ENCODE measurements around the gene IGF2BP1.
"Not testable (repeated sequence)": the region's sequence is repeated elsewhere in the genome, so short reads cannot be mapped to it uniquely, and the experiment has no call there.

Gene IGF2BP1

DNA sequence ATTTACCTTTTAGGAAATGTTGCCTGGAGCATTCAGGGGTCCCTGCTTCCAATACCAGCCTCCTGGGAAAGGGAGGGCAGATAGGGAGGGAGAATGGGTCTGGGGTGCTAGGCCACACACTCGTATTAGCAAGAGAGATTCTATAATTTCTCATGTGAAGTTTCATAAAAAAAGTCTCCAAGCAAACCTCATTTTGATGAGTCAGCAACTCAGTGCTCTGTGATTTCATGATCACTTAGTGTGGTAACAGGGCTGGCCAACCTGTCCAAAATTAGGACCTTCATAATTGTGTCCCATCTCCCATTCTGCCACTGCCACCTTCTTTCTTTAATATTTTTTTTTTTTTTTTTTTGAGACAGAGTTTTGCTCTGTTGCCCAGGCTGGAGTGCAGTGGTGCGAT lies 41.4 kb downstream of the IGF2BP1 start:
- Histone ChIP-seq H3K4me1 (ENCODE audit: control insufficient read depth, insufficient read depth, low read length) (no peaks in the 10 kb centered on the region), H3K4me3 (ENCODE audit: low read length in 2 of 2) (no peak overlapping the region), H3K27me3 (ENCODE audit: control insufficient read depth in 1 of 2, insufficient read depth in 2 of 2, low read length in 2 of 2) (peaks cover 0 to 6% of the 10 kb centered on the region in 2 donors), H3K9me3 (ENCODE audit: control insufficient read depth in 2 of 2, low read length in 2 of 2) (no peaks in the 10 kb centered on the region), H3K36me3 (ENCODE audit: control insufficient read depth in 2 of 2, insufficient read depth in 2 of 2, low read length in 2 of 2) (no peaks in the 10 kb centered on the region), H3K9ac (ENCODE audit: low read length in 2 of 2) (no peak overlapping the region), H3K27ac (ENCODE audit: low read length) (no peak overlapping the region)

DNA sequence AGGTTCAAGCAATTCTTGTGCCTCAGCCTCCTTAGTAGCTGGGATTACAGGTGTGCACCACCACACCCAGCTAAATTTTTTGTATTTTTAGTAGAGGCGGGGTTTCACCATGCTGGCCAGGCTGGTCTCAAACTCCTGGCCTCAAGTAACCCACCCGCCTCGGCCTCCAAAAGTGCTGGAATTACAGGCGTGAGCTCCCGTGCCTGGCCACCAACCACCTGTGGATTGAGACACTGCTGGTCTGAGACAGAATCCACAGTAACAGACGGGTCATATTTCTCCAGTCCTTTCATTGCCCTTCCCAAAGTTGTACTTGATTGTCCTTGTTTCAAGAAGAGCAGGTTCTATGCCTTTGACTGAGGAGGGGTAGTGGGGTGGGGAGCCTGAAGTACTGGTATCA lies 42.3 kb downstream of the IGF2BP1 start:
- not testable (repeated sequence) for H3K27ac ChIP-seq (ENCODE audit: low read length); H3K4me1 ChIP-seq (ENCODE audit: control insufficient read depth, insufficient read depth, low read length); H3K9ac ChIP-seq (ENCODE audit: low read length in 2 of 2); H3K27me3 ChIP-seq (ENCODE audit: control insufficient read depth in 1 of 2, insufficient read depth in 2 of 2, low read length in 2 of 2); H3K9me3 ChIP-seq (ENCODE audit: control insufficient read depth in 2 of 2, low read length in 2 of 2); H3K36me3 ChIP-seq (ENCODE audit: control insufficient read depth in 2 of 2, insufficient read depth in 2 of 2, low read length in 2 of 2); H3K4me3 ChIP-seq (ENCODE audit: low read length in 2 of 2)

DNA sequence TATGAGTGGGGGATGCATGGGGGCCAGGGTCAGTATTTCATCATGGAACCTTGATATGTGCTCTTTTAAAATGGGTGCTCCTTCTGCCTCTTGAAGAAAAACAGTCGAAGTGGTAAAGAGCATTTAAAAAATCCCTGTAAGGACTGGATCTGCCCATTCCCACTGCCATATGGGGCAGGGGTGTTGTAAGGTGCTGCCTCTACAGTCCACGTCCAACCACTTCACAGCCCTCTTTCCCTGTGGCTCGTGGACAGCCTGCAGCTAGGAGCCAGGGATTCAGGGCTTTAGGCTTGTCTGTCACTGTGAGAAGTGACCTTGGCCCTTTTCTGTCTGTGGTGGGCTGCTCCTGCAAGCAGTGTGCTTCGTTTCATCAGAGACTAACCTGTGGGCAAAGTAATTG lies 44.3 kb downstream of the IGF2BP1 start:
- Histone ChIP-seq H3K4me3 (ENCODE audit: low read length in 2 of 2) (no peak overlapping the region), H3K27me3 (ENCODE audit: control insufficient read depth in 1 of 2, insufficient read depth in 2 of 2, low read length in 2 of 2) (peaks cover 0 to 9% of the 10 kb centered on the region in 2 donors), H3K27ac (ENCODE audit: low read length) (no peak overlapping the region), H3K36me3 (ENCODE audit: control insufficient read depth in 2 of 2, insufficient read depth in 2 of 2, low read length in 2 of 2) (no peaks in the 10 kb centered on the region), H3K4me1 (ENCODE audit: control insufficient read depth, insufficient read depth, low read length) (no peaks in the 10 kb centered on the region), H3K9me3 (ENCODE audit: control insufficient read depth in 2 of 2, low read length in 2 of 2) (no peaks in the 10 kb centered on the region), H3K9ac (ENCODE audit: low read length in 2 of 2) (no peak overlapping the region)

DNA sequence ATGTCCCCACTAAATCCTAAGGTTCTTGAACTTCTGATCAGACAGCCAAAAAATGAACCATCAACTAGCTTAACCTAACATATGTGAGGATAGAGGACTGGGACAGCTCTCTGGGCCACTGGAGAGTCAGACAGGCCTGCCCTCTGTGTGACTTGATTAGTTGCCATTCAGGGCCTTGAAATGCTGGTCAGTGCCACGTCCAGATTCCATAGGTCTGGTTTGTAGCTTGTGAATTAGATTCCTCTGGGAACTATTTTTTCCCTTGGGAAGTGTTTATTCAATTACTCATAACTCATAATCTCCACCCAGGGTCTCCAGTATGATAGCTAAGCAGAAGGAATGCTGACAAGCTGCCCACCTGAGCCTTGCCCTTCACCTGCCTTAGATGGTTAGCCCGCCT lies 48.2 kb downstream of the IGF2BP1 start:
- Histone ChIP-seq H3K27ac (ENCODE audit: low read length) (no peak overlapping the region), H3K36me3 (ENCODE audit: control insufficient read depth in 2 of 2, insufficient read depth in 2 of 2, low read length in 2 of 2) (no peaks in the 10 kb centered on the region), H3K4me1 (ENCODE audit: control insufficient read depth, insufficient read depth, low read length) (no peaks in the 10 kb centered on the region), H3K4me3 (ENCODE audit: low read length in 2 of 2) (no peak overlapping the region), H3K9ac (ENCODE audit: low read length in 2 of 2) (no peak overlapping the region), H3K9me3 (ENCODE audit: control insufficient read depth in 2 of 2, low read length in 2 of 2) (no peaks in the 10 kb centered on the region), H3K27me3 (ENCODE audit: control insufficient read depth in 1 of 2, insufficient read depth in 2 of 2, low read length in 2 of 2) (peaks cover 0 to 10% of the 10 kb centered on the region in 2 donors)

DNA sequence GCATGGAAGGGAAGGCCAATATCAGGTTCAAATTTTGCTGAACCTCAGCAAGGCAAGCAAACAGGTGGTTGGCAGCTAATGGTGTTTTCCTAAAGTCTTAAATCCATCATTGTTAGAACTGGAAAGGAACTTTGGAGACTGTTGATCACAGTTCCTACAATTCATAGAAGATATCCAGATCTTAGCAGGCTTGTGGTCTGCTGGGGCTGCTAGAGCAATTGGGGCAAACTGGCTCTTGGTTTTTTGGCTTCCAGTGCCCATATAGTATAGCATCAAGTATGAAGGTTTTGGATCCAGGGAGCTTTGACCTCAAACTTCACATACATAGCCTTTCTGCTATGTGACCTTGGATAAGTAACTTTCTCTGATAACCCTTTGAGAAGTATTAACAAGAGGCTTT lies 49.7 kb downstream of the IGF2BP1 start:
- H3K36me3 ChIP-seq (ENCODE audit: control insufficient read depth in 2 of 2, insufficient read depth in 2 of 2, low read length in 2 of 2), result no peaks in the 10 kb centered on the region
- H3K9me3 ChIP-seq (ENCODE audit: control insufficient read depth in 2 of 2, low read length in 2 of 2), result no peaks in the 10 kb centered on the region
- no peak overlapping the region for H3K27ac ChIP-seq (ENCODE audit: low read length)
- H3K9ac ChIP-seq (ENCODE audit: low read length in 2 of 2), result no peak overlapping the region
- peaks cover 0 to 12% of the 10 kb centered on the region in 2 donors for H3K27me3 ChIP-seq (ENCODE audit: control insufficient read depth in 1 of 2, insufficient read depth in 2 of 2, low read length in 2 of 2)
- H3K4me1 ChIP-seq (ENCODE audit: control insufficient read depth, insufficient read depth, low read length), result no peaks in the 10 kb centered on the region
- H3K4me3 ChIP-seq (ENCODE audit: low read length in 2 of 2), result no peak overlapping the region

DNA sequence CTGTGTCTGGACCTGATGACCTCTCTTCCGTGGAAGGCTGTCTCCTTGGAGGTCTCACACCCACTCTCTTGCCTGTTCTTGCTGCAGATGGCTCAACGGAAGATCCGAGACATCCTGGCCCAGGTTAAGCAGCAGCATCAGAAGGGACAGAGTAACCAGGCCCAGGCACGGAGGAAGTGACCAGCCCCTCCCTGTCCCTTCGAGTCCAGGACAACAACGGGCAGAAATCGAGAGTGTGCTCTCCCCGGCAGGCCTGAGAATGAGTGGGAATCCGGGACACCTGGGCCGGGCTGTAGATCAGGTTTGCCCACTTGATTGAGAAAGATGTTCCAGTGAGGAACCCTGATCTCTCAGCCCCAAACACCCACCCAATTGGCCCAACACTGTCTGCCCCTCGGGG lies 52.1 kb downstream of the IGF2BP1 start:
- Histone ChIP-seq H3K27me3 (ENCODE audit: control insufficient read depth in 1 of 2, insufficient read depth in 2 of 2, low read length in 2 of 2) (peaks cover 0 to 11% of the 10 kb centered on the region in 2 donors), H3K4me1 (ENCODE audit: control insufficient read depth, insufficient read depth, low read length) (no peaks in the 10 kb centered on the region), H3K36me3 (ENCODE audit: control insufficient read depth in 2 of 2, insufficient read depth in 2 of 2, low read length in 2 of 2) (no peaks in the 10 kb centered on the region)

DNA sequence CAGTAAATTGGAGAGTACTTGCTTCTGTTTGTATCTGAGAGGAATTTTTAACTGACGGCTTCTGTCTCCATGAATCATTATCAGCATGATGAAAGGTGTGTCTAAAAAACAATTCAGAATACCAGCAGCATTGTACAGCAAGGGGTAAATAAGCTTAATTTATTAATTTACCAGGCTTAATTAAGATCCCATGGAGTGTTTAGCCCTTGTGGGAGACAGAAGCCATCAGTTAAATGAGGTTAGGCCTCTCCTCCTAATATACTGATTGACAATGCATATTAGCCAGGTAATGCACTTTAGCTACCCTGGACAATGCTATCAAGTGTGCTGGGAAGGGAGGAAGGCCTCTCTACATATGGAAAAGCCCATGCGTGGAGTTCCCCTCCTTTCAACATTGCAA lies 53.4 kb downstream of the IGF2BP1 start:
- no peak overlapping the region for H3K4me3 ChIP-seq (ENCODE audit: low read length in 2 of 2)
- H3K9ac ChIP-seq (ENCODE audit: low read length in 2 of 2), result no peak overlapping the region
- no peaks in the 10 kb centered on the region for H3K36me3 ChIP-seq (ENCODE audit: control insufficient read depth in 2 of 2, insufficient read depth in 2 of 2, low read length in 2 of 2)
- no peaks in the 10 kb centered on the region for H3K9me3 ChIP-seq (ENCODE audit: control insufficient read depth in 2 of 2, low read length in 2 of 2)
- no peaks in the 10 kb centered on the region for H3K4me1 ChIP-seq (ENCODE audit: control insufficient read depth, insufficient read depth, low read length)
- peaks cover 0 to 11% of the 10 kb centered on the region in 2 donors for H3K27me3 ChIP-seq (ENCODE audit: control insufficient read depth in 1 of 2, insufficient read depth in 2 of 2, low read length in 2 of 2)
- H3K27ac ChIP-seq (ENCODE audit: low read length), result no peak overlapping the region

More for the DNA sequence above, 52.1 kb downstream of the IGF2BP1 start:
- Histone ChIP-seq H3K4me3 (ENCODE audit: low read length in 2 of 2) (no peak overlapping the region), H3K9ac (ENCODE audit: low read length in 2 of 2) (no peak overlapping the region), H3K9me3 (ENCODE audit: control insufficient read depth in 2 of 2, low read length in 2 of 2) (no peaks in the 10 kb centered on the region), H3K27ac (ENCODE audit: low read length) (no peak overlapping the region)

DNA sequence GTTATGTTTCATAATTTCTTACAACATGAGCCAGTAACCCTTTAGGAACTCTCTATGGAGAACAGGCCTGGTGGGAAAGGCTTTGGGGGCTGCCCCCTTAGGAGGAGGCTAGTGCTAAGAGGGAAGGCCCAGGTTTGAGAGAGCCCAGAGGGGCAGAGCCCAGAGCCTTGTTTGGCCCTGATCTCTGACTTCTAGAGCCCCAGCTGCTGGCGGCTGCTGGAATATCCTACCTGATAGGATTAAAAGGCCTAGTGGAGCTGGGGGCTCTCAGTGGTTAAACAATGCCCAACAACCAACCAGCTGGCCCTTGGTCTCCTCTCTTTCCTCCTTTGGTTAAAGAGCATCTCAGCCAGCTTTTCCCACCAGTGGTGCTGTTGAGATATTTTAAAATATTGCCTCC lies 54.1 kb downstream of the IGF2BP1 start:
- Histone ChIP-seq H3K27me3 (ENCODE audit: control insufficient read depth in 1 of 2, insufficient read depth in 2 of 2, low read length in 2 of 2) (peaks cover 0 to 10% of the 10 kb centered on the region in 2 donors), H3K27ac (ENCODE audit: low read length) (no peak overlapping the region), H3K4me3 (ENCODE audit: low read length in 2 of 2) (no peak overlapping the region), H3K9me3 (ENCODE audit: control insufficient read depth in 2 of 2, low read length in 2 of 2) (no peaks in the 10 kb centered on the region), H3K36me3 (ENCODE audit: control insufficient read depth in 2 of 2, insufficient read depth in 2 of 2, low read length in 2 of 2) (no peaks in the 10 kb centered on the region), H3K9ac (ENCODE audit: low read length in 2 of 2) (no peak overlapping the region), H3K4me1 (ENCODE audit: control insufficient read depth, insufficient read depth, low read length) (no peaks in the 10 kb centered on the region)

DNA sequence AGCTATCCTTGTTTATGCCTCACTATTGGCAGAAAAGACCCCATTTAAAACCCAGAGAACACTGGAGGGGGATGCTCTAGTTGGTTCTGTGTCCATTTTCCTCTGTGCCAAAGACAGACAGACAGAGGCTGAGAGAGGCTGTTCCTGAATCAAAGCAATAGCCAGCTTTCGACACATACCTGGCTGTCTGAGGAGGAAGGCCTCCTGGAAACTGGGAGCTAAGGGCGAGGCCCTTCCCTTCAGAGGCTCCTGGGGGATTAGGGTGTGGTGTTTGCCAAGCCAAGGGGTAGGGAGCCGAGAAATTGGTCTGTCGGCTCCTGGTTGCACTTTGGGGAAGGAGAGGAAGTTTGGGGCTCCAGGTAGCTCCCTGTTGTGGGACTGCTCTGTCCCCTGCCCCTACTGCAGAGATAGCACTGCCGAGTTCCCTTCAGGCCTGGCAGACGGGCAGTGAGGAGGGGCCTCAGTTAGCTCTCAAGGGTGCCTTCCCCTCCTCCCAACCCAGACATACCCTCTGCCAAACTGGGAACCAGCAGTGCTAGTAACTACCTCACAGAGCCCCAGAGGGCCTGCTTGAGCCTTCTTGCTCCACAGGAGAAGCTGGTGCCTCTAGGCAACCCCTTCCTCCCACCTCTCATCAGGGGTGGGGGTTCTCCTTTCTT lies 56.1 kb downstream of the IGF2BP1 start:
- Histone ChIP-seq H3K27ac (ENCODE audit: low read length) (no peak overlapping the region), H3K36me3 (ENCODE audit: control insufficient read depth in 2 of 2, insufficient read depth in 2 of 2, low read length in 2 of 2) (no peaks in the 10 kb centered on the region), H3K4me1 (ENCODE audit: control insufficient read depth, insufficient read depth, low read length) (no peaks in the 10 kb centered on the region), H3K4me3 (ENCODE audit: low read length in 2 of 2) (no peak overlapping the region), H3K9ac (ENCODE audit: low read length in 2 of 2) (no peak overlapping the region), H3K9me3 (ENCODE audit: control insufficient read depth in 2 of 2, low read length in 2 of 2) (no peaks in the 10 kb centered on the region), H3K27me3 (ENCODE audit: control insufficient read depth in 1 of 2, insufficient read depth in 2 of 2, low read length in 2 of 2) (peaks cover 0 to 10% of the 10 kb centered on the region in 2 donors)

DNA sequence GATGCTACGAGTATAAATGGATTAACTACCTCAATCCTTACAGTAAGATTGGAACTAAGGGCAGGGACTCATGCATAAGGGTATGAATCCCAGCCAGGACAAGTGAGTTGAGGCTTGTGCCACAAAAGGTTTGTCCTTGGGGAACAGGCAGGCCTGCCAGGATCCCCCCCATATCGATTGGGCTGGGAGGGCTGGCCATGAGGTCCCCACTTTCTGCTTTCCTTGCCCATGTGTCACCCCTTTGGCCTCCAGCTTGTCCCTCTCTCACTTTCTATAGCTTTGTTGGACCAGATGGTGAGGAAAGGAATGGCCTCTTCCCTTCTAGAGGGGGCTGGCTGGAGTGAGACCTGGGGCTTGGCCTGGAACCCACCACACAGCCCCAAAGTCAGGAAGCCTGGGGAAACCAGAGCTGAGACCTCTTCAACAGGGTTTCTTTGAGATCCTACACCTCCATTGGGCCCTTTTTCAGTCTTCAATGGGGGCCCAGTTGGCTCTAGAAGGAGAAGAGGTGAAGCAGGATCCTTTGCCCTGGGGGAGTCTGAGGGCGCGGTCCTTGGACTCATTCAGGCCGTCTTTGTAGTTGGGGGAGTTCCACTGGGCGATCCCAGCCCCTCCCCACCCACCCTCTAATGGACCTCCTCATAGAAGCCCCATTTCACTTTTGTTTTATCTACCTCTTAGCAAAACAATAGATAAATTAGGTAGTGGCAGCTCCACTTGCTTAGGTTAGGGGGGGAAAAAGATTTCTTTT lies 57.3 kb downstream of the IGF2BP1 start:
- no peaks in the 10 kb centered on the region for H3K4me1 ChIP-seq (ENCODE audit: control insufficient read depth, insufficient read depth, low read length)
- H3K27me3 ChIP-seq (ENCODE audit: control insufficient read depth in 1 of 2, insufficient read depth in 2 of 2, low read length in 2 of 2), result peaks cover 0 to 5% of the 10 kb centered on the region in 2 donors
- H3K9ac ChIP-seq (ENCODE audit: low read length in 2 of 2), result no peak overlapping the region
- no peak overlapping the region for H3K27ac ChIP-seq (ENCODE audit: low read length)
- no peaks in the 10 kb centered on the region for H3K9me3 ChIP-seq (ENCODE audit: control insufficient read depth in 2 of 2, low read length in 2 of 2)
- no peak overlapping the region for H3K4me3 ChIP-seq (ENCODE audit: low read length in 2 of 2)
- H3K36me3 ChIP-seq (ENCODE audit: control insufficient read depth in 2 of 2, insufficient read depth in 2 of 2, low read length in 2 of 2), result no peaks in the 10 kb centered on the region

Data from stomach smooth muscle (tissue), 2 donors.